Activated effector memory CD4-positive, alpha-beta T cell treated with anti-CD3 and anti-CD28 coated beads, Interleukin-2, amount 50 U/mL, for 16 hours (primary cell): ENCODE results near the gene MEGF10.

ENCODE experiments used
- DNase-seq: peaks from one replicate; pipeline ENCODE4 v3.0.0-alpha.2; 2020

Gene MEGF10

GRCh38 chr5:127418367-127418766 lies 127.8 kb downstream of the MEGF10 start:
- DNase-seq = no peak

GRCh38 chr5:127418974-127419682 lies 128.5 kb downstream of the MEGF10 start:
- no peak for DNase-seq

- no peak for DNase-seq
These were observed 129.2 kb downstream of the MEGF10 start for GRCh38 chr5:127419683-127420257.

- DNase-seq = no peak
These were observed 130.2 kb downstream of the MEGF10 start for GRCh38 chr5:127420758-127421157.

- DNase-seq = no peak
These were observed 130.9 kb downstream of the MEGF10 start for GRCh38 chr5:127421471-127421870.

GRCh38 chr5:127423173-127423798 lies 132.7 kb downstream of the MEGF10 start:
- DNase-seq = no peak

- no peak for DNase-seq
These were observed 134.4 kb downstream of the MEGF10 start for GRCh38 chr5:127425037-127425436.

- DNase-seq = no peak
These were observed 135.3 kb downstream of the MEGF10 start for GRCh38 chr5:127425868-127426267.

- DNase-seq = no peak
These were observed 136.1 kb downstream of the MEGF10 start for GRCh38 chr5:127426661-127427060.

- no peak for DNase-seq
These were observed 137.7 kb downstream of the MEGF10 start for GRCh38 chr5:127428276-127428675.

GRCh38 chr5:127428748-127429147 lies 138.2 kb downstream of the MEGF10 start:
- DNase-seq = no peak

- no peak for DNase-seq
These were observed 139.3 kb downstream of the MEGF10 start for GRCh38 chr5:127429928-127430327.

- DNase-seq = no peak
These were observed 140.0 kb downstream of the MEGF10 start for GRCh38 chr5:127430627-127431026.

- DNase-seq = no peak
These were observed 141.5 kb downstream of the MEGF10 start for GRCh38 chr5:127431977-127432585.

- DNase-seq = no peak
These were observed 142.9 kb downstream of the MEGF10 start for GRCh38 chr5:127433526-127433925.

- no peak for DNase-seq
These were observed 144.0 kb downstream of the MEGF10 start for GRCh38 chr5:127434588-127434987.

GRCh38 chr5:127435821-127436220 lies 145.2 kb downstream of the MEGF10 start:
- no peak for DNase-seq

- no peak for DNase-seq
These were observed 149.0 kb downstream of the MEGF10 start for GRCh38 chr5:127439644-127440043.

- DNase-seq = no peak
These were observed 150.2 kb downstream of the MEGF10 start for GRCh38 chr5:127440831-127441230.

GRCh38 chr5:127441799-127442484 lies 151.3 kb downstream of the MEGF10 start:
- no peak for DNase-seq

- DNase-seq = no peak
These were observed 153.6 kb downstream of the MEGF10 start for GRCh38 chr5:127444171-127444570.

GRCh38 chr5:127445328-127445727 lies 154.7 kb downstream of the MEGF10 start:
- no peak for DNase-seq

- no peak for DNase-seq
These were observed 156.0 kb downstream of the MEGF10 start for GRCh38 chr5:127446626-127447025.
